Stimulated activated CD4-positive, alpha-beta T cell treated with anti-CD3 and anti-CD28 coated beads, Interleukin-2, amount 100 ng/mL, for 48 hours (primary cell): ENCODE measurements around the gene GATAD2B.

Experiments
- DNase-seq, 2 donors: peaks; one replicate each; pipeline ENCODE4 v3.0.0-alpha.2; 2020

Gene GATAD2B

DNA sequence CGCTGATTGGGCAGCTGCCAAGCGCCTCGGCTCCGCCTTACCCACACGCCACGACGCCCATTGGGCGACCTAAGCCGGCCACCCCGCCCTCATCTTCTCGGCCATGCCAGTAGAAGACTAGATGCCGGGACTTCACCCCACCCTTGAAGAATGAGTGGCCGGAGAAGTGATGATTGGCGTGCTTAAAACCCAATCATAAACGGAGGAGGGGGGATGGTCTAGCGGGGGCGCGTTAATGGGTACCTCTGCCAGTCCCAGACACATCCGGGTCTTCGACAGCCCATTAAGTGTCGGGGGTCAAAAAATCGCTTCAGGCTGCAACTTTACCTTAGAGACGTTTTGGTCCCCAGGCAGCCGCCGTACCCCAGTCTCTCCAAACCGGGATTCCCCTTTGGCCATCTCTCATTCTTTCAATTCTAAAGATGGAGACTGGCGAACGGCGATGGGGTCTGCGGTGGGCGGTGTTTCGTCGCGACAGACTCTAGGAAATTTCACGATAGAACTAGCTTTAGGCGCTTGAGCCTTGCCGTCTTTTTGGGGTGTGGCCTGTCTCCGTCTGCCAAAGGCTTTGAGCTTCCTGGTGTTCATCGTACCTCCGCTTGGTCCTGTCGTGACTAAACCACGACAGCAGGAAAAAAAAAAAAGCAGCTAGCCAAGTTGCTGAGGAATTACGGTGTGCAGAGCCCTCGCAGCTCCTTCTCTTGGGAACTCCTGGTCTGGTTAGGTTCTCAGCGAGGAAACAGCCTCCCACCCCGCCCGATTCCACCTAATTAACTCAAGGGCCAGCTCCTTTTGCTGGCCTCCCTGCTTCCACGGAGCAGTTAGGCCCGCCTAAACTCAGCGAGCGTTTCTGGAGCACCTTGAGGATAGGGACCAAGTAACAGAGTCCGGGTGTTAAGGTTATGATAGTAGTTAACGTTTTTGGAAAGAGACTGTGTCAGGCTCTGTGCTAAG is at the start of gene GATAD2B:
GATAD2B (minus strand) TSS at position 1 of the 954 bp plus-strand sequence. CDS start 94,625 bp downstream, outside the sequence.
- DNase-seq: peak; percentile 97 to 99

DNA sequence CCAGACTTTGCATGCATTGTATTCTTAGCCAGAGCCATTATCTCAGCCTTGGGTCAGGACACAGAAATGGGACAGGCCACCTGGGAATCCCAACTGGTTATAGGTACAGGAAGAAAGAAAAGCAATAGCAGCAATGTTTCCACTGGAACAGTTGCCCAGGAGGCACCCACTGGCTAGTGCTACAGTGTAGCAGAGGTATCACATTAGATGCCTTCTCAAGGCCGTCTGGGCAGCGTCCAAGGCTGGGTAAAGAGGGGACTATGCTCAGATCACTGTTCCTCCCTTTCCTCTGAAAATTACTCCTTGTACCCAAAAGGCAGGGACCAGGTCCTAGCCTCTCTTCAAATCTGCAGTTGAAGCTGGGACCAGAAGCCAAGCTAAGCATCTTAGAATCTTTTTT is 47.6 kb upstream of the GATAD2B start:
- no peak for DNase-seq

DNA sequence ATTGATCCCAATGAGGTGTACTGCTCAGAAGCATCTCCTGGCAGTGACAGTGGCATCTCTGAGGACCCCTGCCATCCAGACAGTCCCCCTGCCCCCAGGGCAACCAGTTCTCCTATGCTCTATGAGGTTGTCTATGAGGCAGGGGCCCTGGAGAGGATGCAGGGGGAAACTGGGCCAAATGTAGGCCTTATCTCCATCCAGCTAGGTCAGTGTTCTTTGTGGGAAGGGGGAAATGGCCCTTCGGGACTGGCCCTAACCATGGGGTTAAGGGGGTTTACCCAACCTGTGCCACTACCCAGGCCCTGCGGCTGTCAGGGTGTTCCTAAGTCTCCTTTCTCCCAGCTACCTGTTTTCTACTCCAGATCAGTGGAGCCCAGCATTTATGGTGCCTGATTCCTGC is 46.2 kb upstream of the GATAD2B start:
- DNase-seq: no peak

DNA sequence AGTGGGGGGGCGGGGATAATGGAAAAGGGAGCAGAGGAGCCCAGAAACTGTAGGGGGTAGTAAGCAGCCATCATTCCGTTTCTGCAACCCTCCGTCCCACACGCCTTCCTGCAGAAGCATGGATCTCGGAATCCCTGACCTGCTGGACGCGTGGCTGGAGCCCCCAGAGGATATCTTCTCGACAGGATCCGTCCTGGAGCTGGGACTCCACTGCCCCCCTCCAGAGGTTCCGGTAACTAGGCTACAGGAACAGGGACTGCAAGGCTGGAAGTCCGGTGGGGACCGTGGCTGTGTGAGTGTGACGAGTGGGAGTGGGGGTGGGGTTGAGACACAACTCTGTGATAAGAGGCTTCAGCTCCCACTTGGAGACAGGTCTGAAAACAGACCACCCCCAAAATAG is 45.6 kb upstream of the GATAD2B start:
- DNase-seq: no peak

DNA sequence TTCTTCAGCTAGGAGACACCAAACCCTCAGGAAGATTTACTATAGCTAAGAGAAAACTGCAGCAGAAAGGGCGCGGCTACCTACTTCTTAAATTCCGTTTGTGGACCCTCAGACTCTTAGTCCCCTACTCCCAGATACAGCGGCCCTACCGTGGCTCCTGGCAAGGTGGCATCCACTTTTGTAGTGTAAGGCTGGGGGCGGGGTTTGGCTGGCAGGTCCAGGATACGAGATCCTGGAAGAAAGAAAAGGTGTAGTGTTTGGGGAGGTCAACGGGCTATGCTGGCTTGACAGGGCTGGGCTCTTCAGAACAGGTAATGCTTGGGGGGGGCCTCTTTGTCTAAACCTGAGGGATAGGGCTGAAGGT is 45.2 kb upstream of the GATAD2B start:
- no peak for DNase-seq

DNA sequence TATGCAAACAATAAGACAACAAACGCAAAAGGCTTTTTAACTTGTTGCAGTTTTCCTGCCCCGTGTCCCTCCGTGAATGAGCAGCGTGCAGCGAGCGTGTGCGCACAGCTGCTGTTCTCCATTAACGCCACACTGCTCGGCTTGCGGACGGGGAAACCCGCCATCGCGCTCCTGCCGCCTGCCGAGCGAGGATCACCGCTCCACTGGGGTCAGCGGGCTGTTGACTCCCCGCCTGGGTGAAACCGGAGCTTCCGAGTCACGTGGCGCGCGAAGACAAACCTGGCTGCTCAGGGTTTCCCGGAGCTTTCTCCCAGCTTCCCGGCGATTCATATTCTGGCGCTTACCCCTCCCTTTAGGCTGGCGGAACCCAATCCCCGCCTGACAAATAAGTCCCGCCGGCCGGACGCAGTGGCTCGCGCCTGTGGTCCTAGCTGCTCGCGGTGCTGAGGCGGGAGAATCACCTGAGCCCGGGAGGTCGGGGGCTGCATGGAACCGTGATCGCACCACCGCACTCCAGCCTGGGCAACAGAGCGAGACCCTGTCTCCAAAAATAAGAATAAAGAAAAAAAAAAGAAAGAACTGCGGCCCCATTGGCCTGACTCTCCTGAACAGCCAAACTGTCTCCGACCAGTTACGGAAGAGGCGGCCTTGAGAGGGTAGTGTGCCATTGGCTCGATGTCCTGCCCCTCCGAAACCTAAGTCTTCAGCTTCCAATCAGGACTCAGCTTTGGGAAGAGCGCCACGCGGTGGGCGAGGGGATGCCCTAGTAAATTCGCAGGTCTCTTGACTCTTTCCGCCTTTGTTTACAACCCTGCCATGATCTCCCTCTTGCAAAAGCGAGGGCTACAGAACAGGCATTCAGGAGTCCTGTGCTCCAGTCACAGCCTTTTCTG is 44.6 kb upstream of the GATAD2B start, which contains the start of gene CREB3L4:
CREB3L4 (plus strand) TSS at position 796 of the 893 bp plus-strand sequence. CDS start 624 bp downstream, outside the sequence.
- peak; percentile 67 to 71 for DNase-seq

DNA sequence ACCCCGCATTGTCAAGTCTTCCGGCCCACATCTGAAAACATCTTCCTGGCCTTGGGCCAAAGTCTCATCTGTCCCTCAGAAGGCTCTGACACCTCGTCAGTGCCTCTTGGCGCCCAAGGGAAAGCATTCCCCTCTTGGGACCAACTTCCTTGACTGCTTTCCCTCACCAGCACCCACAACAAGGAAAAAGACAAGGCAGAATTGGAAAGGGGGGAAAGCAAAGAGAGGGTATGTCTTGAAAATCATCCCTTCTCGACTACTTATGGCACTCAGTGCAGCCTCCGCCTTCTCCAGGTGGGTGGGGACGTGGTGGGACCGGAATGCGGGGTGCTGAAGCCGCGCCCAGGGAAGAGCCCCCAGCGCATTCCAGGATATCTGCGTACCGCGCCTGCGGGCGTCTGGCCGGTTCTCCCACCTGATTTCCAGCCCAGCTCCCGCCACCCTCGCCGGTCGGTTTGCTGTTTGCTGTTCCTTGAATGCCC is 41.1 kb upstream of the GATAD2B start:
- DNase-seq: no peak

DNA sequence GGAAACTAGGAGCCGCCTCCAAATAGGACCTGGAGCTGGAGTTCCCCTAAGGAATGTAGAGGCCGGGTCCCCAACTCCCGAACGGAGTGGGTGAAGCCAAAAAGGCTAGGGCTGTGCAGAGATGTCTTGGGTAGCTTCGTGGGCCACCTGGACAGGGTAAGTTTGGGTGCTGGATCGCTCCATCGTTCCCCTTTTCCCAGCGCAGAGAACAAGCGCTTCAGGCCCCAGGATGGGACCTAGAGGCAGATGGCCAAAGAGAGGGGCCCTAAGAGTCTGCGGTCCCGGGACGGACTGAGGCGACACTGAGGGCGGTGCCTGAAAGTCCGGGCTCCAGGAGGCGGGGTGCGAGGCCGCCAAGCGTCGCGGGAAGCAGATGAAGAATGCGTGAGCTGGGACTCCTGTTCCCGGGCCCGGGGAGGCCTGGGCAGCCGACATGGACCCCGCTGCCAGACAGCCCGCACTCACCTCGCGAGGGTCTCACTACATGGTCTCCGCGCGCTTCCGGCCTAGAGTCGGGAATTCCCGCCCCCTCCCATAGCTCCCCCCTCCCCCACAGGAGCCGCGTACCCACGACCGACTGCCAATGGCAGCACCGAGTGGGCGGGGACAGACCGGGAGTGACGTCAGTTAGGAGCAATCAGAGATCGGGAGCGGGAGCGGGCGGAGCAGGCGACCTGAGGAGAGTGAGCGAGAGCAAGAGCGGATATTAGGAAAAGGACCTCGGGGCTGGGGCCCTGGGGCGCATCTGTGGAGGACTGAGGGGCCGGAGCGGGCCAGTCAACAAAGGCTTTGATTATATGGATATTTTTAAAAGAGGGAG is 40.5 kb upstream of the GATAD2B start, which contains the start of gene SLC39A1:
SLC39A1 (minus strand) TSS at position 508 of the 820 bp plus-strand sequence. CDS start 822 bp downstream, outside the sequence.
- DNase-seq: peak; percentile 93 to 97

DNA sequence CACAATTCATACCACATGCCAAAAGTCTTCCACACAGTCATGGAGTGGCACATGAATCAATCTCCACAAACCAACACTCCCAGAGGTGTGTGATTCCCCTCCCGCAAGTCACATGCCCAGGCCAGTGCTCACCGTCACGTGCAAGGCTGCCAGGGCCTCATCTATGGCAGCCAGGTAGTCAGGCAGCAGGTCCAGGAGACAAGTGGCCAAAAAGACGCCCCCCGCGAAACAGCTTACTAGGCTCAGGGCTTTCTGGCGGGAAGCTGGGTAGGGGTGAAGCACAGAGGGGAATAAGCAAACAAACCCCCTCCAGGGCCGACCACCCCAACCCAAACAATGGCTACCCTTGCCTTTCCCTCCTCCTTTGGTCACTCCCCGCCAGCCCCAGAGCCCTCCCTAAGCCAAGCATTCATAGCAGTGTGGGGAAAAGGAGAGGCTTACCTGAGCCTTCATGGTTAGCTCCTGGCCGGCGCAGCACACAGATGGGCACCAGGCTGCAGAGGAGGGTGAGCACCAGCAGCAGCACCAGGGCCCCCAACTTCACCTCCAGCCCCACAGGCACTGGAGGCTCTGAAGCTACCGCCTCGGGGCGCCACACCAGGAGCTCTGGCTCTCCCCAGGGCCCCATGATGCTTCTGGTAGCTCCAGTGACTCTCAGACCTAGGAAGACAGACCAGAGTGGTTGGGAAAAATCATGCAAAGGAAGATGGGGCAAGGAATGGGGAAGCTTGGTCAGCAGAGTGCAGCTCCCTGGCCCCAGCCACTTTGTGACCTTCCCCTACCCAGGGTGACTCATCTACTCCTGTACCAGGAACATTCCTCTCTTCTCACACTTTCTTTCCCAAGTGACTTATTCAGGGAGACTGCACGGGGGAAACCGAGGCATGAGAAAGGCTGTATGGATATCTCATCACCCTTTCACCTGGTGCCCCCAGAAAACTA is 39.6 kb upstream of the GATAD2B start:
- DNase-seq: no peak

DNA sequence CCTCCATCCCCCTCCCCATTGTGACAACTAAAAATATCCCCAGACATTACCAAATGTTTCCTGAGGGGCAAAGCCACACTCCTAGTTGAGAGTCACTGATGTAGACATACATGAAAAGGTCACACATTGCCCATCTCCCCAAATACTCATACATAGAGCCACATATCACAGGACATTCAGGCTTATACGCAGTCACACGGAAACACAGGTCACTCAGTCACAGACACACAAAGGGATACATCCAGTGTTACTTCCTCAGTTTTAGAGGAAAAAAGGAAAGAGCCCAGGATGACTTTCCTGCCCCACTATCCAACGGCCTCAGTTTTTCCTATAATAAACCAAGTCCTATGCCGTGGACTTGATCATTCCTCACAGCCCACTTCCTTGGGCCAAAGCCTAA is 38.6 kb upstream of the GATAD2B start:
- DNase-seq: no peak

DNA sequence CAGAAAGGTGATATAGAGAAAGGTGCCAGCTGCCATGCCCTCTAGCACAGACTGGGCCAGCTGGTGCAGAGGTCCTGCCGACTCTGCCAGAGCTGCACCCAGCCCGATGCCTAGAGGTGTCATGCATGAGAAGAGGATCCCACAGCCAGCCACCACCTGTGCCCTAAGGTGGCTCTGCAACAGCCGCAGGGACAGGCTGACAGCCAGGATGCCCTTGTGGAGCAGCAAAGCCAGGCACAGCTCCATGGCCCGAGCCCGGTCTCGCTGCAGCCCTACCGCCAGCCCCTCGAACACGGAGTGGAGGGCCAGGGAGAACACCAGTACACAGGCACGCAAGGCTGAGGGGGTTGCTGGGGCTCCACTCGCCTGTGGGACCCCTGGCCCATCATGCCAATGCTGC is 37.4 kb upstream of the GATAD2B start:
- DNase-seq: no peak

DNA sequence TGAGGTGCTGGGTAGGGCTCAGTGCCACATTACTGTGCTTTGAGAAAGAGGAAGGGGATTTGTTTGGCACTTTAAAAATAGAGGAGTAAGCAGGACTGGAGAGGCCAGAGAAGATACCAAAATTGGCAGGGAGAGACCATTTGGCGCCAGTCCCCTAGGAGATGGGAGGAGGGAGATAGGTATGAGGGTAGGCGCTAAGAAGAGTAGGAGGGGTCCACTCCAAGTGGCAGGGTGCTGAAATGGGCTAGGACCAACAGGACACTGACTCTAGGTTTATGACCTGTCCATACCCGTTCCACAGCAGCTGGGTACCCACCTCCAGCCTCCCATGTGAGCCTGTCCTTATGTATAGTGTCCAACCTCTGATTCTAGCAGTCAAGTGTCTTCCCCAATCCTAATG is 36.7 kb upstream of the GATAD2B start:
- DNase-seq: no peak

DNA sequence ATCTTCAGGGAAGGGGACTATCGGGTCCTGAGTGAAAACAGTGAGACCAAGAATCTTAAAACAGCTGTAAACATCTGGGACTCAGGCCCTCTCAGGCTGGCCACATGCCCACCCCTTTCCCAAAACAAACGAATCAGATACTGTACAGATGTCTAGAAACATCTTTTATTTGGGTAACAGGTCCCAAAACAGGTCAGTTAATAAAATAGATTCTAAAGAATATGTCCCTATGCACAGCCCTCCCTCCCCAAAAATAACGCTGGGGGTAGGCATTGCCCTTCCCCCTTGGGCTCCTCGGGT is 36.1 kb upstream of the GATAD2B start:
- no peak for DNase-seq

DNA sequence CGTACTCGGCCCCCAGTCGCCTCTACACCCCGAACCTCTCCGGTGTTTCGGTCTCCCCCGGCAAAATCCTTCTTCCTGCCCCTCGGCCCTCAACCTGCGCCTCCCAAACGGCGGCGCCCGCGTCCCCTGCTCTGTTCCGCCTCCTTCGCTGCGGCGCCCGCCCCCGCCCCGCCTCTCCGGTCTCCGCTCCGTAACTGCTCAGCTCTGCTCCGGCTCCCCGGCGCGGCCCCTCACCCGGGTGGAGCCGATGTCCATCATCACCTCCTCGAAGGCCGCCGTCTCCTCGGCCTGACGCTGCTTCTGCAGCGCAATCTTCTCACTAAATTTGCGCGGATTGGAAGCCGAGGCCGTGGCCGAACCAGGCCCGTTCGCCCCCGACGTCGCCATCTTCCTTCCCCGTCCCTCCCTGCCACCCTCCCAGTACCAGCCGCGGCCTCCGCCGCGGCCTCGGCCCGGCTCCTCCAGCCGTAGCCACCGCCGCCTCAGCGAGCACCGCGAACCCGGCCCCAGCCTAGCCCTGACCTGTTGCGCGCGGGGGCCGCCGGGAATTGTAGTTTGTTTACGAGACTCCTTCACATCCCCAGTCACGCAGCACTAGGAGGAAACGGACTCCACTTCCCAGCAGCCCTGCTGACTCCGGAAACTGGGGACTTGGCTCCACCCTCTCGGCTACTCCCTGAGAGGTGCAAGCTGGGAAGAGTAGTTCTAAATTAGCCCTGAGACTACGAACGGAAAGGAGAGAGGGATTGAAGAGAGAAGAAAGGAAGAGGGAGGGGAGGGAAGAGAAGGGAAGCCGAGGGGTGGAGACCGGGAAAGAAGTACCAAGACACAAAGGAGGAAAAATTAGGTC is 35.6 kb upstream of the GATAD2B start, which contains the start of gene CRTC2:
CRTC2 (minus strand) TSS at position 502 of the 850 bp plus-strand sequence; CDS start at position 387, 115 bp downstream.
- DNase-seq: peak; percentile 94 to 96

DNA sequence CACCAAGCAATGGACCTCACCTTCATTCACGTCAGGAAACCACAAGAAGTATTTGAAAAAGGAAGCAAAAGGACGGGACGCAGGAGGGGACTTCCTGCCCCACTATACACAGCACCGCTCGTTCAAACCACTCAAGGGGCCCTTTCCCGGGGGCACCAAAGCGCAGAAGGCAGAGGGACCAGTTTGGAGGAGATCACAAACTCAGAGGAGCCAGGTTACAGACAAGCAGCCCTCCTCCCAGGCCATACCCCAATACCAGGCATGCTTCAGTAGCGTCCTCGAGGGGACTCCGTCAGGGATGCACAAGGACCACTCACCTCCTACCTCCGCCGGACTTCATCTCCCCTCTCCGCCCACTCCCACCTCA is 35.0 kb upstream of the GATAD2B start:
- DNase-seq: peak in 1 of 2 donors; percentile 29

DNA sequence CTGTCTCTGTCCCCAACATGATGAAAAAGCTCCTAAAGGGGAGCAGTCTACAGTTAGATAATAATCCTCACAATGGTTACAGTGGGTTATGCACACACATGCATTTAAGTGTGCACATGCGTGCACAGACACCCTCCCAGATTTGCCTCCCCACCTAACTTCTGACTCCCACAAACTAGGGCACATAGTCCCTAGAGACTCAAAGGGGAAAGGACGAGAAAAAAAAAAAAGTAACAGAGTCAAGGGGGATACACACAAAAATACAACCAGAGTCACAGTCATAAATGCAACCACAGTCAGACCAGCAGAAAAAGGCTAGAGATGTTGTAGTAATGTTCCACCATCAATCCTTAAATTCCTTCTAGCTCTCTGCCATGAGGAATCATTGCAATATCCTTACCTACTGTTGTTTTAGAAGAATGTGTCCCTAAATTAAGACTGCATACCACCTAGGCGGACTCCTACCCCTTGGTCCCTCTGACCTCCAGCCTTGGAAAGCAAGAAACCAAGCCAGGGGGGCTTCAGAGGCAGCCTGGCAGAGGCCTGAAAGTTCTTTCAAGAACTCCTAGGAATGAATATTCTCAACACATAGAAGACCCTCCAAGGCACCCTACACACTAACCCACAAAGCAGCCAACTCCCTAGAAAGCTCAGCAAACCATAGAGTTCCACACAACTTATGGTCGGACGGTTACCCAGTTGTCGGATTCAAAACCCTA is 34.4 kb upstream of the GATAD2B start:
- no peak for DNase-seq

DNA sequence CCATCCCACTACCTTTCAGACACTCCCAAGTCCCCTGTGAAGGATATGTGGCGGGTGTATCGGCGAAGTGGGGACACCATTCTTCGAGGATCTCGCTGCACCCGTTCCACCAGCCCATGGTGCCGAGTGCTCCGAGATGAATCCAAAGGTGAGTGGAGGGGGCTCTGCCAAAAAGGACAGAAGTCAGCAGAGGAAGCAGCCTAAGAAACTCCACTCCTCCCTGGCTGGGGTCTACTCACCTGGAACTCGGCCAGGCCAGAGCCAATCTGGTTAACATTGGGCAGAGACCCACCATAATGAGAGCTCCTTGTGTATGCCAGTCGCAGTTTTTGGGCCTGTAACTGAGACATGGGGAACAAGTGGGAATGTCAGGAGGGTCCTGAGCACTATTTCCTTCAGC is 32.1 kb upstream of the GATAD2B start:
- DNase-seq: no peak

DNA sequence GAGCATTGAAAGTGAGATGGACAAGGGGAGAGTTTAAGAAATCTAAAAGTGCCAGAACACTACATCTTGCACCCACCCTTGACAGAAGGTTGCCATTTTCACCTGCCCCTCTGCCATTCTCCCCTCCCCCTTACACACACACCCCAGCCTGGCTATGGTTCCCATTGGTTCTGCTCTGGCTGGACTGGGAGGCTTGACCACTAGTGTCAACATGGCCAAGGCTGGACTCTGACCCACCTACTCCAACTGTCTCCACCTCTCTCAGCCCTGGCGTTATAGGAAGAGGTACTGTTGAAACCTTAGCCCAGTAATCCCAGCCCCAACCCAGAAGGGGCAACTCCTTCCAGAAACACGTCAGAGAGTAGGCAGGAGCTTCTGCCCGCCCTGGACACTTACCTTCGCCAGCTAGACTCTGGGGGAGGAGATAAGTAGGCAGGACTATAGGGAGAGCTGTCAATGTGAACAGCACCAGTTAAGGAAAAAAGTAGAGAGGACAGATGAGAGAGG is 31.1 kb upstream of the GATAD2B start:
- no peak for DNase-seq

DNA sequence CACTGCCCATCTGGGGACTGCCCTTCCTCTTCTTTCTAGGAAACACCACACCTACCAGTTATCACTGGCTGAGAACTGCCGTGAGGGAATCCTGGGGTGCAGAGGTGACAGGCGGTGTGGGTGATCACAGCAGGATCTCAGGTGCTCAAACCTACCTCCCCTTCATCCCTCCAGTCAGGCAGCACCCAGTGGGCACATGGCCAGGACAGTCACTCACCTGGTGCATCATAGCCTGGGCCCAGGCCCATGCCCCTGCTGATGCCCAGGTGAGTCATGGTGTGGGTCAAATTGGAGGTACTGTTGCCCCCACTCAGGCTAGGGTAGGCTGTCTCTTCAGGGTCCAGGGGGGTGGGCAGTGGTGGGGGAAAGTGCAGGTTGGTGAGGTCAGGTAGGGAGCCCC is 29.0 kb upstream of the GATAD2B start:
- no peak for DNase-seq
